ENCODE data around the gene MEIS2.

MEIS2 gene

DNA sequence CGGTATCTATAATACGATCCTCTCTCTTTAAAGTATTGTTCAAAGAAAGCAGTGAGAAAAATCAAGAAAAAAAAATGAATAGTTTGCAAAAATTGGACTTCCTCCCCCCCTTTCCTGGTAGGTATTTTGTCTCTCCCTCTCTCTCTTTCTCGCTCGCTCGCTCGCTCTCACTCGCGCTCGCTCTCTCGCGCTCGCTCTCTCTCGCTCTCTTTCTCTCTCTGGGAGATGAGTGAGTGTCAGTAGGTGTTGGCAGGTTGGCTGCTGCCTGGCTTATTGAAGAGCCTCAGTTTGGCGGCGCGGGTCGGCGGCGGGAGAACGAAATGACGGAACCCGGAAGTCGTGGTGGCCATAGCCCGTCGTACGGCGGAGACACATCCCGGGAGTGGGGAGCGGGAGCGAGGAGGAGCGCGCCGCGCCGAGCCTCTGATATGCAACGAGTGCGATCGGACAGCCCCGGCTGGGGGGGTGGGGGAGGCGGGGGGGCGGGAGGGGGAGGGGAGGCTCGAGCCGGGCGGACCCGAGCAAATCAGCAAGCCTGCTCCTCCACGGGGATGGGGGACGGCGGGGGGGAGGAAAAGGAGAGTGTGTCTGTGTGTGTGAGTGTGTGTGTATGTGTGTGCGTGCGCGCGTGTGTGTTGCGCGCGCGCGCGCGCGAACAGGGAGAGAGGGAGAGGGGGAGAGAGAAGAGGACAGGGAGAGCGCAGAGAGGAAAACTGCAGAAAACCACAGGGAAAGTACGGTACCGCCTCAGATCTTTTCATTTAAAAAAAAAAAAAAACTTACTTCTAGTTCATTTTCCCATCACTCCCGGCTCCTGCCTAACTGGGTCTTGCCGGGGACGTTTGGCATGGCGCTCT, at the start of gene MEIS2:
TSS of gene MEIS2 (minus strand) at position 441 of the 857 bp plus-strand sequence. CDS start 1,083 bp downstream, outside the sequence.
- DNase-seq, result peak; percentile 23

DNA sequence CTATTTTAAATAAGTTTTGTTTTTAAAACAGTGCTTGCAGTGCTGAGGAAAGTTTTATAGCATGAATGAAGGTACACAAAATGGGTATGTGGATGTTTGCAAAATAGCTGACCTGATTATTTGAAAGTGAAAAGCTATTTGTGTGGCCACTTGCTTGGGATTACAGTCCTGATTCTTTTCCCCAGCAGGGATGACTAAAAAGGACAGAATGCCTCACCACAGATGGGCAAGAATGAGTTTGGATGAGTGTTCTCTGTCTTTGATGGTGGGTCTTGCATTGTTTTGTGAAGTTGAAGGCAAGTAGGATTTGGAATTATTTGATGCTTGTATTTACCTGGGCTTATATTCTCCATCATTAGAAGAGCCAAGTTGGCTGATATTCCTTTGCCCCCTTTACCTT, 48.8 kb upstream of the MEIS2 start:
- DNase-seq, result no peak

DNA sequence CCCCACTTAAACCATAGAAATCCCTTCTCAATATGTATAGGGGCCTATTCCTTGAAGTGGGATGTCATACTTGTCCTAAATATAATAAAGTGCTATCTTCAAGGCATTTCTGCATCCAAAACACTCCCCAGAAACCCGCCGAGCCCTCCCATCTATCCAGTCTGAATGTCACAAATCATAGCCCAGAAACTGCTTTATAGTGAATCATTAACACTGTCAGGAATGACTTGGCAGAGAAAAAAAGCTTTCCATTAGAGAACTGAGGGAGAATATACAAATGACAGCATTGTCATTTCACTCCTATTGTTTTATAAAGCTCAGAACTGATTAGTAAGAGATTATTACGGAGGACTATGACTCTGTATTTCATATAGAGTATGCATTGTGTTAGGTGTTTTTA, 48.4 kb upstream of the MEIS2 start:
- no peak for DNase-seq

DNA sequence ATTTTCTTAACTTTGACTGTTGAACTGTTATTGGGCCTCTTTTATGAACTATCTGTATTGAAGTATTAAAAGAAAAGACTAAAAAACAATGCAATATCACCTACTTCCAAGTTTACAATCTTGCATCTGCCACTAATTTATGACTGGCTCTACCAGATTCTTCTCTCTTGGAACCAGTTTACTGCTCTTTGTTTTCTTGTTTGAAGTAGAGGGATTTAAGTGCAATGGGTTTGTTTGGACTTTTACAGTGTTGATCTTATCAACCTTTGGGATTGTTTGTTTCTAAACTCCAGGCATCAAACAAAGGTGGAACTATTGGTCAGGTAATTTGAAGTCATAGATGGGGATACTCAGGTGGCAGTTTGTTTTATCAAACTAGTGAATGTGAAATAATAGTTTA, 43.0 kb upstream of the MEIS2 start:
- no peak for DNase-seq

DNA sequence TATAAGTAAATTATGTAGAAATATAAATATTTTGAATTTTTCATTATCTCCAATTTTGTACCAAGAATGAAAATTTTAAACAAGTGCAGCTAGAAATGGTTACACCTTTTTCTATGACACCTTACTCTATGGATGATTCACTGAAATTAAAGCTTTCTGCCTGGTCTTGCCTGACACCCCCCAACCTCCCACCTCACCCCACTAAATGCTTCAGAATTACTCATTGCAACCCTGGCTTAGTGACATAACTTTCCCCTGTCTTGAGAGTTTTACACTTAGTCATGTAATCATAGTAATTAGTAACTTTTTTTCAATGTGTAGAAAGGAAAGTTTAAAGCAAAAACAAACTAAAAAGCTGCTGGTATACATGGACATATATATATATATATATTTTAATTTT, 42.0 kb upstream of the MEIS2 start:
- no peak for DNase-seq

DNA sequence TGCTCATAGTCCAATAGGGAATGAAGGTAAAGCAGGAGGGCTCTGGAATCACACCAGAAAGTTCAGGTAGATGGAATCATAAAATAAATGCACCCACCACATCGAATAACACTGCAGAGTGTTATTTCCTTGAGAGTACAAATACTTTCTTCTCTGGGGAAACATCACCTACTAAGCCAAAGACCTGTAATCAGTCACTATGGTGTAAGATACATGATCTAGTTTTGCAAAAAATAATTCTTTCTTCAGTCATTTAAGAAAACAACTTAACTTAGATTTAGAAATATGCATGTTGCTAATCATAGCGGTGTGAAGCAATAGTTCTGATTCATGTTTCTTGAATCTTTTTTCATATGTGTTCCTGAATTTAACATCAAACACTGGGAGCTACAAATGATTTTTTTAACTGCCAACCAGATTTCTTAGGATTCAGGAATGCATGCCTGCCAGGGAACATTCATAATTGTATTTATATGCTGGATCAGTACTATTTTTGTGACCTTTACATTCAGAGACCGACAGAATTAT, 40.2 kb upstream of the MEIS2 start:
- no peak for DNase-seq

DNA sequence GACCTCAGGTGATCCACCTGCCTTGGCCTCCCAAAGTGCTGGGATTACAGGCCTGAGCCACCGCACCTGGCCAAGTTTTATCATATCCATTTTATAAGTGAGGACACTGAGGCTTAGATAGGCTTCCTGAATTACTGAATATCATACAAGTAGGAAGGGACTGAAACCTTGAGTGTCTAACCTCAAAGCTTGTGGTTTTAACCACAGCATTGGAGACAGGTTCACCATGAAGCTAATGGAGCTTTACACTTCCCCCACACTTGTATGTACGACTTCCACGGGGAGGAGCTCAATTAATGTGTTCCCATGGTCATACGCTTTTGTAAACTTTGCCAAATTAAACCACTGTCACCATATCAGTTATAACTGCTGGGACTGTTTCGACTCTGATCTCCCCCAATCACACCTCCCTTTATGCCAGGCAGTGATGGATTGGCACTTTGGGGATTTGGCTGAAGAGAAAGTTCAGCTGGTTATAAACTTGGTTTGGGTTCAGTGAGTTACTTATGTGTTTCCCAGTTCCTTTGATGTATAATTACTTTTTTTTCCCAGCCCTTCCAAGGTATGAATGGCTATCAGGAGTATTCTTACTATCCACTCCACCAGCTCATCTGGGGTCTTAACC, 38.4 kb upstream of the MEIS2 start:
- no peak for DNase-seq

DNA sequence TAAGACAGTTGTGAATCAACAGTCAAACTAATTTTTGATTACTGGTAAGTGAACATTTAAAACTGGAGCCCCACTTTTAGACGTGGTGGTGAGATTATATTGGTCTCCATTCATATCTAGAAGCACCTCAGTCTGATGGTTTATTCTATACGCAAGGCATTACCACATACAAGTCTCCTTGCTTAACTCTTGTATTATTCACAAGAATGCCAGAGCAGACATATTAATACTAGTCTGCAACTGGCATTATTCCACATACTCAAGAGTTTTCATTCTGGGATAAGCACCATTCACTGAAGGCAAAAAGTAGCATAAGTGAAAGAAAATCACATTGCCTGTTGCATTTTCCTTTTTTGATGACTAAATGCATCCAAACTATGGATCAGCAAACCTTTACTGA, 36.9 kb upstream of the MEIS2 start:
- no peak for DNase-seq

DNA sequence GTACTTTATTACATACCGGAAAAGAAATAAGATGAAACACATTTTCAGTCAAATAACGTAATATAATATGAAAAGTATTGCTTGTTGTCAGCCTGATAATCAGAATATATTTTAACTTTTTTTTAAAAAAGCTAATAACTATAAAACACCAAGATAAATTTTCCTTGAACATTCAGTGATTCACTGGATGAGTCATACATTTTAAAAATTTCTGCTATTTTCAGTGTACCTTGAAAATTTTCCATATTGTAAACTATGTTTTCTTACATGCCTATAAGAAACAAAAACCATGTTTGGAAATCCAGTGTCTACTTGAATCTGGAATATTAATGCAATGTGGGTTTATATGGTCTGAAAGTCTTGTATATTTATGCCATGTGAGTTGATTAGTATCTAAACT, 36.3 kb upstream of the MEIS2 start:
- no peak for DNase-seq

DNA sequence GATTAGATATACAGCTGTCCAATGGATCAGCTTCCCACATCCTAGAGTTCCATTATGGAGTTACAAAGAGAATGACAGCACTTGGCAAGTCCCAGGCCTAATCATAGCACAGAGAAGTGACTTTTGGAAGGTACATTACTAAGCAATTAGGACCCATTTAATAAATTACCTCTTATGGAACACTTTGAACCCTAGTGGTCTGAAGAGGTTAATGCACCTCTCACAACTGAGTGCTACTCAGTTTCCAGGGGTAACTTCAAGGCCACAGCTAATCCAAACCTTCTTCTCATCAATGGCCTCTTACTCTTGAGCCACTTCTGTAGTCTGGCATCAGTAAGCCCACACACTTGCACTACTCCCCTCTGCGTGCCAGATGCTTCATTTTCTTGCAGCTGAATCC, 34.9 kb upstream of the MEIS2 start:
- no peak for DNase-seq

DNA sequence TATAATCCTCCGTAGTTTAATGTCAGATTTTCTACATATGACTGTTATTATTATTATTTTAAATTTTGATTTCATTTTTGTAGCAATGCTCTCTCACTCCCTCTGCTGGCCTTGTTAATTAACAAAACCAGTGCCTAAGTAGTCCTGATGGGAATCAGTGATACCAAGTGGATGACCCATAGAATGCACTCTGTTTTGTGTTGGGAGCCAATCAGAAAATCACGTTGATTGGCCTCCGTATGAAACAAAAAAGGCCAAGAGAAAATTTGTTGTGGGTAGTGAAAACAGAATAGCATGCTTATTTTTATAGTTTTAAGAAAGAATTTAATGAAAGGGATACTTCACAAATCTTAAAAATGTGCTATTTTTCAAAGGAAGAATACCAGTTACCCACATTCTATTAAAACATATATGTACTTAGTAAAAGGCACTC, 34.4 kb upstream of the MEIS2 start:
- DNase-seq, result no peak

DNA sequence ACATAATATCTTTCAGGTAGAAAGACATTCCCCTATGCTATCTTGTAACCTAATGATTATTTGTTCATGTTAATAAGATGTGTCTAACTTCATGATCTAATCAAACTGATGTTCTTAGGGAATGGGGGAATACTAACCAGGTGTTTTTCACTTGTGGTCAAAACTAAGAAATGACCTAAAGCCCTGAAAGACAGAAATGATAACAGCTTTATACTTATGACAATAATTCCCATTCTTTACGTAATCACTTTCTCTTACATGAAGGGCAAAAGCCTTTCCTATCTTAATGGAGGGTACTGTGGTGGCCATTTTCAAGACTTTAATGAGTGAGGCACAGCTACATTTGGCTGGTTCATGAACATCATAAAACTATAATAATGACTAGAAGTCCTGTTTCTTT, 33.9 kb upstream of the MEIS2 start:
- DNase-seq, result no peak

DNA sequence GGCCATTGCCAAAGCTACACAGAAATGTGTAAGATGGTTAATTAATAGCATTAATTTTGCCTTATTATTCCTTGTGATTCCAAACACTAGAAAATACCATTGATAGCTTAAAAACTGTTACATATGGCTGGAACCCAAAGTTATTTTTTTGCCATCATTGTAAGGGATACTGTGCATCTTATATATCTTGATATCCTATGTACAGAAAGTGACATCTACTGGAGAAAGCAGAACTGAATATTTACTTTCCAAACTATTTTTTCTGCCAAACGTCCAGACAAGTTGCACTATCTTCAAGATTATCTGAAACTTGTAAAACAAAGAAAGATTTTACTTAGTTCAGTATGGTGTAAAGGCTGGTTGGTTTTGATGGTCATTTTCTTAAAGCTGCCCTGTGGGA, 33.3 kb upstream of the MEIS2 start:
- no peak for DNase-seq

DNA sequence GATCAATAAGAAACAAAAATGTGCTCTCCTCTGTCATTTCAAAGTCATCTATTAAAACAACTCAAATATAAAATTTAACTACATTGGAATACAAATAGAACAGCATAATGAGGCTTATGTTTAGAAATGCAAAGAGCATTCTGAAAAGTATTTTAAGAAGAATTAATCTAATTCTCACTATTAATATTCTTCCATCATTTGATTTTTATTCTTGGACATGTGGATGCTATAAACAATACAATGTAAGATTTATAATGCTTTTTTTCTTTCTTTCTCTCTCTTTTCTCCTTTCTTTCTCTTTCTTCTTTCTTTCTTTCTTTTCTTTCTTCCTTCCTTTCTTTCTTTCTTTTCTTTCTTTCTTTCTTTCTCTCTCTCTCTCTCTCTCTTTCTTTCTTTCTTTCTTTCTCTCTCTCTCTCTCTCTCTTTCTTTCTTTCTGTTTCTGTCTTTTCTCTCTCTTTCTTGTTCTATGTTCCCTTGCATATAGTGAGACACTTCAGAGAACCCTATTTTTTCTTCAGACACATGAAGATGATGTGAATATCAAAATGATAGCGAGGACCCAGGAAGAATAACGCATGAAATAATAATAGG, 32.6 kb upstream of the MEIS2 start:
- DNase-seq, result no peak

DNA sequence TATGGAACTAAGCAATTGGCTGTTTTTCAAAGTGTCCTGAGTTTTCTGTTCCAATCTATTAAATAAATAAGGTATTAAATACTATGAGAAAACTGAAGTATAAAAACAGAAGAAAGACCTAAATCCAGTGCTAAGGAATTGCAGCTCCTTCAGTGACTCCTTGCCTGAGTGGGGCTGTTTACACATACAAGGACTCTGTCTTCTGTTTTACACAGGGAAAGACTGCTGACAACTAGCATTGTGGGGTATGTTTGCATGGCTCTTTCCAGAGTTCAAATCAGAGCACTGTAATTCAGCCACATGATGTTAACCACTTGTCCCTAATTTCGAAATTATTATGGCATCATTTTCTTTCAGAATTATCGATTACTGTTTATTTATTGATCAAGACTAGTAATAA, 31.3 kb upstream of the MEIS2 start:
- DNase-seq, result no peak

DNA sequence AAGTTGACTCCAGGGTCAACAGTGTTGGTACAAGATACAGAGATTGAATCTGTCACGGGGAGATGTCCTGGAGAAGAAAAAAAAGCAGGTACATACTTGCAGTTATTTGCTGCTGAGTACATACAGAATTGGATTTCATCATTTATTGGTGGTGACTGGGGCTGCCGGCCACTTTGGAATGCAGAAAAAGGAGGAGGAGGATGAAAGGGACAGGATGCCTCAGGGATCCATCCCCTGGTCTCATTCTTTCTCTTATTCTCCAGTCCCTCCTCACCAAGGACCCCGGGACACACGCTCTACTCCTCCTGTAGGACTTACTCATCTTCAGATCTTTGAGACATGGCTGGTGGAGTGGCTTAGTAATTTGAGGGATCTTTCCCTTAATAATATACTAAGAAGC, 30.0 kb upstream of the MEIS2 start:
- DNase-seq, result no peak

DNA sequence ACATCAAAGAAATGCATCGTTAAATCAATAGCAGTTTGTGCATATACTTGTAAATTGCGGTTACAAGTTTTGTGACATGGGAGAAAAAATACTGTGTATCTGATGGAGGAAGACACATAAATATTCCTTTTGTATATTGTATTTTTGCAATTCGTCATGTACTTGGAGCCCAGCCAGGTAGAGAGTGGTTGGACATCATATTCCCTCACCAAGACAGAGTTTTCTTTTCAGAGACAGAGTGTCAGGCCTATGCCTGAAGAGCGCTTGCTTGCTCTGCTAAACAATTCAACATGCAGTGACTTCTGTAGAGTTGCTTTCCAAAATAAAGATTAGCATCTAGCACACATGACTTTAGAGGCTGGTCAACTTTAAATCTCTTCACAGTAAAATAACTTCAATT, 24.8 kb upstream of the MEIS2 start:
- no peak for DNase-seq

DNA sequence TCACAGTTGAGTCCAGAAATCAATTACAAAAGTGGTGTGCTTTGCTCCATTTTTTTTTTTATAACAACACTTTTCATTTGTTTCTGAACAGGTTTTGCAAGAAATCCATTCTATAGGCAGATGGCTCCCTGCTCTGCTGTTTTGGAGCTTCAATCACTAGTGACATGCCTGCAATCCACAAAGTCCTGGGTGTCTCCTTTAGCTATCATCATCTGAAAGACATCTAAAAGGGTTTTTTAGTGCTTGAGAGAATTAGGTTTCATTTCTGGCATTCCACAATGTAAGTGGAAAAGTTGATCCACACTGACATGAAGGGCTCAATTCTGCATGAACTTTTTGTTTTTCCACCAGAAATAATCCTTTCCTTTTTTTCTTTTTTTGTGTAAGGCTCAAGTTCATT, 24.0 kb upstream of the MEIS2 start:
- DNase-seq, result no peak

DNA sequence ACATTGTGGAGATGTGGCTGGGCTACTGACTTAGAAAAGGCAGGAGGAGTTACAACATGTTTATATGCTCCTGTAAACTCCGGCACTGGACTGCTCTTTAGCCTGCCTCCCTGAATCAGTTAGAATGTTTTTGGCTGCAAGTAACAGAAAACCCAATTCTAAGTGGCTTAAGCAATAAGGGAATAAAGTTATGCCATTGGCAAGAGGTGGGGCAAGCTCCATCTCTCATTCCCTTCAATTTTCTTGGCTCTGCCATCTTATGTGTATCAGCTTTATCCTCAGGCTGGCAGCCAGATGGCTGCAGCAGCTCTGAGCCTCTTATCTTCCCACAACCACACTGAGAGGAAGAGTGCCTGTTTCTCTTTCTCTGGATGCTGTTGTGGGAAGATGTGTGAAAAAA, 22.4 kb upstream of the MEIS2 start:
- DNase-seq, result no peak

DNA sequence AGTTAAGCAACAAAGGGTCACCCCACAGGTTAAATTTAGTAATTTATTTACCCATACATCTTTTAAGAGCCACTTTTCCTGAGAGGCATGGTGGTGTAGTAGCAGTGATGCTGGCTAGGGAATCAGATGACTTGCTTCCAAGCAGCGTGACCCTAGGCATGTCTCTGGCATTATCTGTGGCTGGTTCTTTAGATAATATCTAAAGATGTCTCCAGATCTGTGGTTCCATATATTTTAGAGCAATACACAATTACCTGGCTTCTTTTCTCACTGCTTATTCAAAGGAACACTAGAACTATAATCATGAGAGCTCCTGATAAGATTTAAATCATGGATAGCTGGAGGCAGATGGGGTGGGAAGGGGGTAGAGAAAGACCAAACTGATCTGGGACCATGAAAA, 21.1 kb upstream of the MEIS2 start:
- no peak for DNase-seq

DNA sequence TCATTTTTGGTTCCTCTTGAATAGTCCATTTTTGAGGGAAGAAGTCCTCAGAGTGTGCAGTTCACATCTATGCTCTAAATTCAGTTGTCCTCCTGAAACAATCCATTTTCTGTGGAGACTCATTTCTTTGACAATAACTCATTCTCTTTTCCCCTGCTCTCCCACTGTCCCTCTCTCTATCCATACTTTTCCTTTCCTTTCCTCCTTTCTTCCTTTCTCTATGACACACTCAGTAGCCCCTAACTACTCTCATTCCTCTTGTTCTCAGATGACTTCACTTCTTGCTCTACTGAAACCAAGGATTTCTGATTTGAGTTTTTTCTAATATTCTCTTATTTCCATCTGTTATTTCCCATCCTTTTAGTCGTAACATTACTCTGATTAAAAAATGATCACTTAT, 16.7 kb upstream of the MEIS2 start:
- no peak for DNase-seq

DNA sequence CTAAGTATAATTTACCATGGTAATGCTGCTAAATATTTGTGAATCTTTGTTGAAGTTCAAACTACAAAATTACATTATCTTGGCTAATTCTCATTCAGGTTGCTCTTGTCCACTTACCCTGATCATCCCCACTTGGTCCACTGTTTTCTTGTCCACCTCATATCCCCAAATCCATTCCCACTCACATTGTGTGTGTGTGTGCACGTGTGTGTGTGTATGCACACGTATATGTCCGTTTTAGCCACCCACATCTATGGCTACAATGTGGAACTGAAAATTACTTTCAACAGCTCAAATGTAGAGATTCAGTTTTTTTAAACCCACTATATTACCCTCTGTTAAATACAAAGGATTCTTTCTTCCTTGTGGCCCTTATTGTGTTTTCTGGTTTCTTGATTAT, 15.2 kb upstream of the MEIS2 start:
- DNase-seq, result no peak

DNA sequence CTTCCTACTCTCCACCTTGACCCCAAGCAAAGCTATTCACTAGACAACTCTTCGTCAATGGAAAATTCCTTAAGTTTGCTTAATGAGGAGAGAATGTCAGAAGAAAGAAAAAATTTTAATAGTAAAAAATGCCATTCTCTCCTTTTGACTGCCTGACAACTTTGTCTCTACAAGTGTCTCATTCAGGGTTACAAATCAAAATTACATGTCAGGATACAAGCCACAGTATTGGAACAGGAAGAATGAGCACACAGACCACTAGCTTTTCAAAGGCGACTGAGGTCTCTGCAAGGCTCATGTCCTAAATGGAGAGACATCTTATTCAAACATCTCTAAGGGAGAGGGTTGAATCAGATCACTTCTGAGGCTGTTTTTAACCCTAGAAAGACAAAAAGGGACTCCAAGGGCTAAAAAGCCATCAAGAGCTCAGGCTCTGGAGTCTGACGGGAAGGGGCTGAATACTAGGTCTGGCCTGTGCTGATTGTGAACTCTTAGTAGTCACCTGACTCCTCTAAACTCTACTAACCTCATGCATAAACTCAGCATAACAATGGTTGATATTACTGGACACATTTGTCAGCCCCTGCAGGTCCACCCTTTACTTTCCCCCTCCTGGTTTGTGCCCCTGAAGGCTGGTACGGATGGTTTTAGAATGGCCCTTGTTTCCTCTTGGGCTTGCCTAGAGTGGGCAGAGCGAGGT, 12.8 kb upstream of the MEIS2 start:
- DNase-seq, result no peak

Data from stimulated activated CD4-positive, alpha-beta T cell treated with anti-CD3 and anti-CD28 coated beads, Interleukin-4, amount 100 ng/mL, for 24 hours (primary cell).